ENCODE results near the gene VWA7.
A peak's percentile ranks its signal among the peaks of the same experiment; 100 is the strongest.
"Not testable (repeated sequence)": the region's sequence is repeated elsewhere in the genome, so short reads cannot be mapped to it uniquely, and the experiment has no call there.

Gene VWA7

GRCh38 chr6:31776989-31777666 lies at the start of gene VWA7:
Gene VWA7 (minus strand): TSS chr6:31777328. CDS start chr6:31776779, 549 bp downstream.
- DNase-seq (ENCODE audit: low read depth) = peak; percentile 76

- DNase-seq (ENCODE audit: low read depth) = no peak
Observed at GRCh38 chr6:31826793-31827285, 49.7 kb upstream of the VWA7 start.

- no peak for DNase-seq (ENCODE audit: low read depth)
Observed at GRCh38 chr6:31825553-31825952, 48.4 kb upstream of the VWA7 start.

GRCh38 chr6:31823592-31824196 lies 46.6 kb upstream of the VWA7 start:
- DNase-seq (ENCODE audit: low read depth) = not testable (repeated sequence)

- peak; percentile 47 for DNase-seq (ENCODE audit: low read depth)
Observed at GRCh38 chr6:31822036-31822821, 45.1 kb upstream of the VWA7 start.

- peak; percentile 55 for DNase-seq (ENCODE audit: low read depth)
Observed at GRCh38 chr6:31821301-31822035, 44.3 kb upstream of the VWA7 start.

- DNase-seq (ENCODE audit: low read depth) = not testable (repeated sequence)
Observed at GRCh38 chr6:31820399-31820798, 43.3 kb upstream of the VWA7 start.

- DNase-seq (ENCODE audit: low read depth) = no peak
Observed at GRCh38 chr6:31819871-31820299, 42.8 kb upstream of the VWA7 start.

- DNase-seq (ENCODE audit: low read depth) = not testable (repeated sequence)
Observed at GRCh38 chr6:31817929-31818511, 40.9 kb upstream of the VWA7 start.

GRCh38 chr6:31817133-31817928 lies 40.2 kb upstream of the VWA7 start:
- not testable (repeated sequence) for DNase-seq (ENCODE audit: low read depth)

GRCh38 chr6:31815025-31815838 lies 38.1 kb upstream of the VWA7 start, which contains the start of the genes HSPA1A and HSPA1L:
Gene HSPA1A (plus strand): TSS chr6:31815543. CDS start chr6:31815757, 214 bp downstream.
Gene HSPA1L (minus strand): TSS chr6:31815283. CDS start chr6:31811972, 3,311 bp downstream.
- DNase-seq (ENCODE audit: low read depth) = peak; percentile 46

- peak; percentile 48 for DNase-seq (ENCODE audit: low read depth)
Observed at GRCh38 chr6:31814677-31815024, 37.5 kb upstream of the VWA7 start.

- no peak for DNase-seq (ENCODE audit: low read depth)
Observed at GRCh38 chr6:31813465-31813849, 36.3 kb upstream of the VWA7 start.

- no peak for DNase-seq (ENCODE audit: low read depth)
Observed at GRCh38 chr6:31811645-31812044, 34.5 kb upstream of the VWA7 start.

GRCh38 chr6:31808599-31808998 lies 31.5 kb upstream of the VWA7 start:
- not testable (repeated sequence) for DNase-seq (ENCODE audit: low read depth)

GRCh38 chr6:31806470-31807272 lies 29.5 kb upstream of the VWA7 start, which contains the start of gene LSM2:
Gene LSM2 (minus strand): TSS chr6:31806966. CDS start chr6:31806757, 209 bp downstream.
- DNase-seq (ENCODE audit: low read depth) = peak; percentile 96

- DNase-seq (ENCODE audit: low read depth) = no peak
Observed at GRCh38 chr6:31805939-31806469, 28.9 kb upstream of the VWA7 start.

All from stimulated activated CD4-positive, alpha-beta T cell treated with anti-CD3 and anti-CD28 coated beads, Interleukin-2, amount 100 ng/mL, for 4 hours (primary cell).